Measurements from ENCODE around the gene GRSF1.
"Not testable (repeated sequence)": the region's sequence is repeated elsewhere in the genome, so short reads cannot be mapped to it uniquely, and the experiment has no call there.

The GRSF1 gene

GRCh38 chr4:70839589-70840093 lies at the start of gene GRSF1:
GRSF1 (minus strand) TSS chr4:70839890; CDS start chr4:70839827, 63 bp downstream.
- DNase-seq (ENCODE audit: low spot score): peak; percentile 84

- DNase-seq (ENCODE audit: low spot score): no peak
Measured at GRCh38 chr4:70885174-70885573, 45.5 kb upstream of the GRSF1 start.

- DNase-seq (ENCODE audit: low spot score): no peak
Measured at GRCh38 chr4:70880739-70881138, 41.0 kb upstream of the GRSF1 start.

- no peak for DNase-seq (ENCODE audit: low spot score)
Measured at GRCh38 chr4:70877556-70877955, 37.9 kb upstream of the GRSF1 start.

GRCh38 chr4:70874268-70875156 lies 34.8 kb upstream of the GRSF1 start:
- DNase-seq (ENCODE audit: low spot score): no peak

- no peak for DNase-seq (ENCODE audit: low spot score)
Measured at GRCh38 chr4:70873216-70873615, 33.5 kb upstream of the GRSF1 start.

GRCh38 chr4:70868778-70869177 lies 29.1 kb upstream of the GRSF1 start:
- DNase-seq (ENCODE audit: low spot score): no peak

- no peak for DNase-seq (ENCODE audit: low spot score)
Measured at GRCh38 chr4:70863099-70863790, 23.6 kb upstream of the GRSF1 start.

- DNase-seq (ENCODE audit: low spot score): no peak
Measured at GRCh38 chr4:70859066-70859465, 19.4 kb upstream of the GRSF1 start.

- no peak for DNase-seq (ENCODE audit: low spot score)
Measured at GRCh38 chr4:70858454-70858853, 18.8 kb upstream of the GRSF1 start.

- DNase-seq (ENCODE audit: low spot score): no peak
Measured at GRCh38 chr4:70855464-70855863, 15.8 kb upstream of the GRSF1 start.

GRCh38 chr4:70849291-70849690 lies 9.6 kb upstream of the GRSF1 start:
- no peak for DNase-seq (ENCODE audit: low spot score)

GRCh38 chr4:70844180-70844579 lies 4.5 kb upstream of the GRSF1 start:
- no peak for DNase-seq (ENCODE audit: low spot score)

- no peak for DNase-seq (ENCODE audit: low spot score)
Measured at GRCh38 chr4:70842761-70843435, 3.2 kb upstream of the GRSF1 start.

GRCh38 chr4:70841951-70842350 lies 2.3 kb upstream of the GRSF1 start:
- no peak for DNase-seq (ENCODE audit: low spot score)

- no peak for DNase-seq (ENCODE audit: low spot score)
Measured at GRCh38 chr4:70841211-70841610, 1.5 kb upstream of the GRSF1 start.

- not testable (repeated sequence) for DNase-seq (ENCODE audit: low spot score)
Measured at GRCh38 chr4:70840631-70841030, 941 bp upstream of the GRSF1 start.

- not testable (repeated sequence) for DNase-seq (ENCODE audit: low spot score)
Measured at GRCh38 chr4:70840137-70840536, 447 bp upstream of the GRSF1 start.

GRCh38 chr4:70838666-70839588 lies 763 bp downstream of the GRSF1 start:
- DNase-seq (ENCODE audit: low spot score): peak; percentile 55

- peak; percentile 19 for DNase-seq (ENCODE audit: low spot score)
Measured at GRCh38 chr4:70838204-70838603, 1.5 kb downstream of the GRSF1 start.

GRCh38 chr4:70836081-70836480 lies 3.6 kb downstream of the GRSF1 start:
- no peak for DNase-seq (ENCODE audit: low spot score)
